Spleen (tissue), 7 donors: ENCODE results near the gene CFAP210.

Experiments used
- CTCF ChIP-seq, 11 experiments: fragments of 200-600 bp in 7 of 11; fragments of 450-650 bp in 4 of 11; sonication (generic) in 4 of 11; IDR thresholded peaks in 8 of 11; conservative IDR thresholded peaks in 3 of 11; 1 replicate in 7 of 11; 2 replicates in 4 of 11; pipeline versions ENCODE4 v1.4.0 to v1.8.0; 2016 to 2021; ENCODE audit warnings: antibody characterized with exemption in 11 of 11, inconsistent platforms in 4 of 11, mild to moderate bottlenecking in 1 of 11
- POLR2A ChIP-seq, 3 donors: fragments of 450-650 bp; IDR thresholded peaks; one replicate each; pipeline ENCODE4 v1.5.1; 2017; ENCODE audit warnings: antibody characterized with exemption in 3 of 3, mild to moderate bottlenecking in 1 of 3
- donor health status: DM: no; HTN: no; CAD: no; lungs with moderate emphysema.
- donor health status: DM: no; HTN: no; CAD: no.
- donor health status: DM: no; HTN: no; CAD: no.

GRCh38 chr2:169683425-169684134 is 10.6 kb downstream of the CFAP210 start:
- no peak for TF ChIP-seq CTCF (IDR thresholded peaks at IDR 0.05 in 8 of 11, conservative IDR thresholded peaks at IDR 0.05 in 3 of 11)
- TF ChIP-seq POLR2A (IDR thresholded peaks at IDR 0.05) = no peak
